K562 (cell line): ENCODE results near the gene ABLIM2.

Experiments used
- EZH2 ChIP-seq: IDR thresholded peaks from 2 replicates; pipeline ENCODE4 v1.6.1; 2012; ENCODE audit warnings: low read depth, mild to moderate bottlenecking, inconsistent platforms, low read length, borderline replicate concordance
- FOXM1 ChIP-seq, 2 experiments: fragments of 450-650 bp in 1 of 2; sonication (generic) in 1 of 2; formaldehyde crosslinking in 1 of 2; IDR thresholded peaks; 2 replicates each; pipeline versions ENCODE4 v1.6.1 to v1.9.0; 2017 to 2022; ENCODE audit warnings: low read depth in 2 of 2, mild to moderate bottlenecking in 2 of 2, missing genetic modification reagents in 1 of 2, moderate library complexity in 1 of 2
- KAT7 ChIP-seq: sonication (generic); formaldehyde crosslinking; IDR thresholded peaks from 2 replicates; pipeline ENCODE4 v1.8.0; 2022; ENCODE audit warnings: missing genetic modification reagents, mild to moderate bottlenecking, borderline replicate concordance
- MCM3 ChIP-seq: fragments of 450-650 bp; IDR thresholded peaks from 2 replicates; pipeline ENCODE4 v1.6.1; 2016
- NFIC ChIP-seq: fragments of 450-650 bp; IDR thresholded peaks from 2 replicates; pipeline ENCODE4 v1.6.1; 2017; ENCODE audit warnings: mild to moderate bottlenecking, inconsistent platforms
- NFXL1 ChIP-seq: fragments of 450-650 bp; formaldehyde crosslinking; IDR thresholded peaks from 2 replicates; pipeline ENCODE4 v1.4.0; 2021; ENCODE audit warnings: mild to moderate bottlenecking
- POLR2A ChIP-seq: fragments of 450-650 bp; conservative IDR thresholded peaks from 2 replicates; pipeline ENCODE4 v1.6.1; 2016
- RCOR1 ChIP-seq, 2 experiments: IDR thresholded peaks; 2 replicates each; pipeline ENCODE4 v1.6.1; 2012; ENCODE audit warnings: low read depth in 2 of 2, low read length in 2 of 2, borderline replicate concordance in 1 of 2, improper control_type of control experiment in 1 of 2
- RFX5 ChIP-seq: IDR thresholded peaks from 2 replicates; pipeline ENCODE4 v1.6.1; 2011; ENCODE audit warnings: low read depth, mild to moderate bottlenecking, improper control_type of control experiment, low read length
- SIN3B ChIP-seq: fragments of 450-650 bp; IDR thresholded peaks from 2 replicates; pipeline ENCODE4 v1.6.1; 2017; ENCODE audit warnings: low read depth, mild to moderate bottlenecking, moderate library complexity
- TFAM ChIP-seq: fragments of 250-450 bp; sonication (Bioruptor Pico); conservative IDR thresholded peaks from 2 replicates; pipeline ENCODE4 v1.5.0; 2021; ENCODE audit warnings: mild to moderate bottlenecking, moderate library complexity
- ZNF668 ChIP-seq: fragments of 250-450 bp; sonication (Bioruptor Pico); IDR thresholded peaks from 2 replicates; pipeline ENCODE4 v1.8.0; 2022; ENCODE audit warnings: mild to moderate bottlenecking, inconsistent platforms
- TF ChIP-seq, protein P1 (sequence below), 3 experiments: IDR thresholded peaks in 2 of 3; conservative IDR thresholded peaks in 1 of 3; 2 replicates each; pipeline ENCODE4 v1.5.1; 2011 to 2012; ENCODE audit warnings: low read length in 3 of 3, mild to moderate bottlenecking in 3 of 3, control low read depth in 2 of 3, improper control_type of control experiment in 1 of 3, inconsistent platforms in 1 of 3, low read depth in 1 of 3, mixed read lengths in 1 of 3, moderate library complexity in 1 of 3; ENCODE audit not compliant: insufficient read depth in 2 of 3
- TF ChIP-seq, protein P2 (sequence below): sonication (generic); formaldehyde crosslinking; IDR thresholded peaks from 2 replicates; pipeline ENCODE4 v1.8.1; 2023; ENCODE audit warnings: mild to moderate bottlenecking, missing genetic modification reagents

DNA sequence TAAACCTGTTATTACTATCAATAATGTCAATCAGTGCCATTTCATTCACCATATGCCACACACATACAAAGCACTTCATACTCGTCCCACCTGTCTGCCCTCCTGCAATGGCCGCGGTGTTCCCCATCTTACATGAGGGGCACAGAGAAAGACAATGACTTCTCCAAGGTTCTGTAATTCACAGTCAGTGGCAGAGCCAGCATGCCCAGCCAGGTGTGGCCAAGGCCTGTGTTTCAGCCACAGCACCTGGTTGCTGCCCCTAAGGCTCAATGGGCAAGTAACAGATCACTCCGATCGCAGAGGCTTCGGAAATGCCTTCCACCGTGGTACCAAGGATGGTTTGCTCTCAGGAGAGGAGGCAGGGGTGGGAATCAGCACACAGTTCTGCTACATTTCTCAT, 229.9 kb downstream of the ABLIM2 start:
- TF ChIP-seq KAT7 (CRISPR knock-in tag) (no peak), POLR2A (no peak), NFIC (no peak), FOXM1 (IDR thresholded peaks at IDR 0.05; ENCODE audit: low read depth) (no peak), FOXM1 (CRISPR knock-in tag; IDR thresholded peaks at IDR 0.05; ENCODE audit: low read depth) (no peak), SIN3B (no peak), EZH2 (no peak), RFX5 (no peak), MCM3 (no peak), NFXL1 (no peak), ZNF668 (CRISPR knock-in tag) (no peak), RCOR1 (IDR thresholded peaks at IDR 0.05; ENCODE audit: borderline replicate concordance in 1 of 2, low read depth in 2 of 2, low read length in 2 of 2) (no peak), TFAM (no peak)
- TF ChIP-seq, protein P1, sequence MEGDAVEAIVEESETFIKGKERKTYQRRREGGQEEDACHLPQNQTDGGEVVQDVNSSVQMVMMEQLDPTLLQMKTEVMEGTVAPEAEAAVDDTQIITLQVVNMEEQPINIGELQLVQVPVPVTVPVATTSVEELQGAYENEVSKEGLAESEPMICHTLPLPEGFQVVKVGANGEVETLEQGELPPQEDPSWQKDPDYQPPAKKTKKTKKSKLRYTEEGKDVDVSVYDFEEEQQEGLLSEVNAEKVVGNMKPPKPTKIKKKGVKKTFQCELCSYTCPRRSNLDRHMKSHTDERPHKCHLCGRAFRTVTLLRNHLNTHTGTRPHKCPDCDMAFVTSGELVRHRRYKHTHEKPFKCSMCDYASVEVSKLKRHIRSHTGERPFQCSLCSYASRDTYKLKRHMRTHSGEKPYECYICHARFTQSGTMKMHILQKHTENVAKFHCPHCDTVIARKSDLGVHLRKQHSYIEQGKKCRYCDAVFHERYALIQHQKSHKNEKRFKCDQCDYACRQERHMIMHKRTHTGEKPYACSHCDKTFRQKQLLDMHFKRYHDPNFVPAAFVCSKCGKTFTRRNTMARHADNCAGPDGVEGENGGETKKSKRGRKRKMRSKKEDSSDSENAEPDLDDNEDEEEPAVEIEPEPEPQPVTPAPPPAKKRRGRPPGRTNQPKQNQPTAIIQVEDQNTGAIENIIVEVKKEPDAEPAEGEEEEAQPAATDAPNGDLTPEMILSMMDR (IDR thresholded peaks at IDR 0.05 in 2 of 3, conservative IDR thresholded peaks at IDR 0.05 in 1 of 3; ENCODE audit: insufficient read depth in 2 of 3, low read depth in 1 of 3, low read length in 3 of 3), result no peak
- TF ChIP-seq, protein P2, sequence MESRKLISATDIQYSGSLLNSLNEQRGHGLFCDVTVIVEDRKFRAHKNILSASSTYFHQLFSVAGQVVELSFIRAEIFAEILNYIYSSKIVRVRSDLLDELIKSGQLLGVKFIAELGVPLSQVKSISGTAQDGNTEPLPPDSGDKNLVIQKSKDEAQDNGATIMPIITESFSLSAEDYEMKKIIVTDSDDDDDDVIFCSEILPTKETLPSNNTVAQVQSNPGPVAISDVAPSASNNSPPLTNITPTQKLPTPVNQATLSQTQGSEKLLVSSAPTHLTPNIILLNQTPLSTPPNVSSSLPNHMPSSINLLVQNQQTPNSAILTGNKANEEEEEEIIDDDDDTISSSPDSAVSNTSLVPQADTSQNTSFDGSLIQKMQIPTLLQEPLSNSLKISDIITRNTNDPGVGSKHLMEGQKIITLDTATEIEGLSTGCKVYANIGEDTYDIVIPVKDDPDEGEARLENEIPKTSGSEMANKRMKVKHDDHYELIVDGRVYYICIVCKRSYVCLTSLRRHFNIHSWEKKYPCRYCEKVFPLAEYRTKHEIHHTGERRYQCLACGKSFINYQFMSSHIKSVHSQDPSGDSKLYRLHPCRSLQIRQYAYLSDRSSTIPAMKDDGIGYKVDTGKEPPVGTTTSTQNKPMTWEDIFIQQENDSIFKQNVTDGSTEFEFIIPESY (CRISPR knock-in tag), result no peak
